ENCODE data around the gene TBC1D10A.

The TBC1D10A gene

DNA sequence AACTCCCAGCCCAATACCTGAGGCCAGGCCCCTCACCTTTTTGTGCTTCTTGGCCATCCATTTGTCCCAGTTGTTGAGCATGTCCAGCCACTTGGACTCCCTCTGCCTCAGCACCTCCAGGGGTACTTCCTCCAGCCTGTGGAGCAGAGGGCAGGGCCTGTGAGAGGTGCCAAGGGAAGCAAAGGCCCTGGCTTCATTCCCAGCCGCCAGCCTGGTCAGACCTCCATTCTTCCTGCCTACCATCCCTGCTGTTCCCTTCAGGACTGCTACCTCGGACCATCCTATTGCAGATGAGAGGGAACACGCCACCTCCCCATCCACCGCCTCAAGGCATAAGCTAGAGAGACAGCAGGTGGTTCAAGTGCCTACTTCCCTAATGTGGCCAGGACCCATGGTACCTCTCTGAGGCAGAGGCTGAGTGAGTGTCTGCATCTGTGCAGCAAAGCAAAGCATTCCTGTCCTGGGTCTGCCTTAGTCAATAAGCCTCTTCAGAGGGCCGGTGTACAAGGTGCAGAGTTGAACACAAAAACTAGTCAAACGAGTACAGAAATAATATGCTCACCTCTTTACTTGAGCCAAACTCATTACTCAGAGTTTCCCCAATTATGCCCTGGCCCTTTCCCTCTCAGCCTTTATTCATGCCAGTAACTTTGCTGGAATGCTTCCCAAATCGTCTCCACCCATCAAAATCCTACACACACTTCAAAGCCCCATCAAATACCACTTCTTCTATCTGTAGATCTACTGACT lies 22.1 kb downstream of the TBC1D10A start:
- peaks cover 0 to 41% of the 10 kb centered on the region in 2 experiments; a peak in 1 of 3 replicates for H3K36me3 ChIP-seq (ENCODE audit: control insufficient read depth in 2 of 2, insufficient read depth in 1 of 2, low read length in 2 of 2)
- H3K4me1 ChIP-seq (ENCODE audit: control insufficient read depth, insufficient read depth, low read length) = no peaks in the 10 kb centered on the region
- no peak overlapping the region for H3K4me3 ChIP-seq (ENCODE audit: low read depth, low read length)
- H3K9me3 ChIP-seq (ENCODE audit: control insufficient read depth, insufficient read depth, low read depth, low read length) = no peaks in the 10 kb centered on the region
- TF ChIP-seq, protein P1, sequence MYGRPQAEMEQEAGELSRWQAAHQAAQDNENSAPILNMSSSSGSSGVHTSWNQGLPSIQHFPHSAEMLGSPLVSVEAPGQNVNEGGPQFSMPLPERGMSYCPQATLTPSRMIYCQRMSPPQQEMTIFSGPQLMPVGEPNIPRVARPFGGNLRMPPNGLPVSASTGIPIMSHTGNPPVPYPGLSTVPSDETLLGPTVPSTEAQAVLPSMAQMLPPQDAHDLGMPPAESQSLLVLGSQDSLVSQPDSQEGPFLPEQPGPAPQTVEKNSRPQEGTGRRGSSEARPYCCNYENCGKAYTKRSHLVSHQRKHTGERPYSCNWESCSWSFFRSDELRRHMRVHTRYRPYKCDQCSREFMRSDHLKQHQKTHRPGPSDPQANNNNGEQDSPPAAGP (tag by site-specific recombination; IDR thresholded peaks at IDR 0.05) = no peak
- TF ChIP-seq, protein P2, sequence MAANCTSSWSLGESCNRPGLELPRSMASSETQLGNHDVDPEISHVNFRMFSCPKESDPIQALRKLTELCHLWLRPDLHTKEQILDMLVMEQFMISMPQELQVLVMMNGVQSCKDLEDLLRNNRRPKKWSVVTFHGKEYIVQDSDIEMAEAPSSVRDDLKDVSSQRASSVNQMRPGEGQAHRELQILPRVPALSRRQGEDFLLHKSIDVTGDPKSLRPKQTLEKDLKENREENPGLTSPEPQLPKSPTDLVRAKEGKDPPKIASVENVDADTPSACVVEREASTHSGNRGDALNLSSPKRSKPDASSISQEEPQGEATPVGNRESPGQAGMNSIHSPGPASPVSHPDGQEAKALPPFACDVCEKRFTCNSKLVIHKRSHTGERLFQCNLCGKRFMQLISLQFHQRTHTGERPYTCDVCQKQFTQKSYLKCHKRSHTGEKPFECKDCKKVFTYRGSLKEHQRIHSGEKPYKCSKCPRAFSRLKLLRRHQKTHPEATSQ (tag by site-specific recombination; IDR thresholded peaks at IDR 0.05) = no peak
- no peak for TF ChIP-seq TRIM28 (IDR thresholded peaks at IDR 0.05; ENCODE audit: borderline replicate concordance, low read length)
- TF ChIP-seq, protein P3, sequence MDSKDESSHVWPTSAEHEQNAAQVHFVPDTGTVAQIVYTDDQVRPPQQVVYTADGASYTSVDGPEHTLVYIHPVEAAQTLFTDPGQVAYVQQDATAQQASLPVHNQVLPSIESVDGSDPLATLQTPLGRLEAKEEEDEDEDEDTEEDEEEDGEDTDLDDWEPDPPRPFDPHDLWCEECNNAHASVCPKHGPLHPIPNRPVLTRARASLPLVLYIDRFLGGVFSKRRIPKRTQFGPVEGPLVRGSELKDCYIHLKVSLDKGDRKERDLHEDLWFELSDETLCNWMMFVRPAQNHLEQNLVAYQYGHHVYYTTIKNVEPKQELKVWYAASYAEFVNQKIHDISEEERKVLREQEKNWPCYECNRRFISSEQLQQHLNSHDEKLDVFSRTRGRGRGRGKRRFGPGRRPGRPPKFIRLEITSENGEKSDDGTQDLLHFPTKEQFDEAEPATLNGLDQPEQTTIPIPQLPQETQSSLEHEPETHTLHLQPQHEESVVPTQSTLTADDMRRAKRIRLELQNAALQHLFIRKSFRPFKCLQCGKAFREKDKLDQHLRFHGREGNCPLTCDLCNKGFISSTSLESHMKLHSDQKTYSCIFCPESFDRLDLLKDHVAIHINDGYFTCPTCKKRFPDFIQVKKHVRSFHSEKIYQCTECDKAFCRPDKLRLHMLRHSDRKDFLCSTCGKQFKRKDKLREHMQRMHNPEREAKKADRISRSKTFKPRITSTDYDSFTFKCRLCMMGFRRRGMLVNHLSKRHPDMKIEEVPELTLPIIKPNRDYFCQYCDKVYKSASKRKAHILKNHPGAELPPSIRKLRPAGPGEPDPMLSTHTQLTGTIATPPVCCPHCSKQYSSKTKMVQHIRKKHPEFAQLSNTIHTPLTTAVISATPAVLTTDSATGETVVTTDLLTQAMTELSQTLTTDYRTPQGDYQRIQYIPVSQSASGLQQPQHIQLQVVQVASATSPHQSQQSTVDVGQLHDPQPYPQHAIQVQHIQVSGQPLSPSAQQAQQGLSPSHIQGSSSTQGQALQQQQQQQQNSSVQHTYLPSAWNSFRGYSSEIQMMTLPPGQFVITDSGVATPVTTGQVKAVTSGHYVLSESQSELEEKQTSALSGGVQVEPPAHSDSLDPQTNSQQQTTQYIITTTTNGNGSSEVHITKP (tag by site-specific recombination; IDR thresholded peaks at IDR 0.05) = peak; percentile 53
- ChIA-PET POLR2A (no interaction called here), CTCF (interaction anchor here (2.2 kb wide), 1 partner anchor 17 kb away, joined by 11 read pairs; no protein-coding TSS in a partner anchor)
- H3K27ac ChIP-seq (ENCODE audit: extremely low read depth, low read depth, low read length) = no peak overlapping the region

DNA sequence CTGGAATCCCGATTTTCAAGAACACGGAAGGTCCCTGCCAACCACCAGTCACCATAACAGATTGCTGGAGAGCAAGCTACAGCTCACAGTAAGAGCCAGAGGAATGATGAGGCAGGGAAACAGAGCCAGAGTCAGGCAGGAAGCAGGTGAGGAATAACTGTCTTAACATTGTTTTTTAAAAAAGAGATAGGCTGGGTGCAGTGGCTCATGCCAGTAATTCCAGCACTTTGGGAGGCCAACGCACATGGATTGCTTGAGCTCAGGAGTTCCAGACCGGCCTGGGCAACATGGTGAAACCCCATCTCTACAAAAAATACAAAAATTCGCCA lies 24.0 kb downstream of the TBC1D10A start:
- Histone ChIP-seq H3K4me1 (ENCODE audit: control insufficient read depth, insufficient read depth, low read length) (no peaks in the 10 kb centered on the region), H3K27ac (ENCODE audit: extremely low read depth, low read depth, low read length) (no peak overlapping the region), H3K36me3 (ENCODE audit: control insufficient read depth in 2 of 2, insufficient read depth in 1 of 2, low read length in 2 of 2) (peaks cover 0 to 58% of the 10 kb centered on the region in 2 experiments; a peak in 1 of 3 replicates), H3K9me3 (ENCODE audit: control insufficient read depth, insufficient read depth, low read depth, low read length) (no peaks in the 10 kb centered on the region), H3K4me3 (ENCODE audit: low read depth, low read length) (no peak overlapping the region)
- ChIA-PET CTCF (interaction anchor here (0.6 to 2.2 kb wide), 3 partner anchors 15 to 47 kb away, joined by 3 to 11 read pairs (median 3); no protein-coding TSS in a partner anchor), POLR2A (interaction anchor here (1.3 kb wide), 1 partner anchor 24 kb away, joined by 6 read pairs; the partner anchor contains the start of gene TBC1D10A)
- TF ChIP-seq WT1 (tag by site-specific recombination; IDR thresholded peaks at IDR 0.05) (no peak), ZSCAN16 (tag by site-specific recombination; IDR thresholded peaks at IDR 0.05) (no peak), ZNF529 (tag by site-specific recombination; IDR thresholded peaks at IDR 0.05; ENCODE audit: insufficient replicate concordance) (no peak), HOXD13 (CRISPR knock-in tag; IDR thresholded peaks at IDR 0.05; ENCODE audit: borderline replicate concordance) (no peak), ZNF132 (tag by site-specific recombination; IDR thresholded peaks at IDR 0.05; ENCODE audit: borderline replicate concordance) (no peak), ZNF658 (tag by site-specific recombination; IDR thresholded peaks at IDR 0.05) (no peak)
- TF ChIP-seq, protein P4, sequence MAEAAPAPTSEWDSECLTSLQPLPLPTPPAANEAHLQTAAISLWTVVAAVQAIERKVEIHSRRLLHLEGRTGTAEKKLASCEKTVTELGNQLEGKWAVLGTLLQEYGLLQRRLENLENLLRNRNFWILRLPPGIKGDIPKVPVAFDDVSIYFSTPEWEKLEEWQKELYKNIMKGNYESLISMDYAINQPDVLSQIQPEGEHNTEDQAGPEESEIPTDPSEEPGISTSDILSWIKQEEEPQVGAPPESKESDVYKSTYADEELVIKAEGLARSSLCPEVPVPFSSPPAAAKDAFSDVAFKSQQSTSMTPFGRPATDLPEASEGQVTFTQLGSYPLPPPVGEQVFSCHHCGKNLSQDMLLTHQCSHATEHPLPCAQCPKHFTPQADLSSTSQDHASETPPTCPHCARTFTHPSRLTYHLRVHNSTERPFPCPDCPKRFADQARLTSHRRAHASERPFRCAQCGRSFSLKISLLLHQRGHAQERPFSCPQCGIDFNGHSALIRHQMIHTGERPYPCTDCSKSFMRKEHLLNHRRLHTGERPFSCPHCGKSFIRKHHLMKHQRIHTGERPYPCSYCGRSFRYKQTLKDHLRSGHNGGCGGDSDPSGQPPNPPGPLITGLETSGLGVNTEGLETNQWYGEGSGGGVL (tag by site-specific recombination; IDR thresholded peaks at IDR 0.05) = no peak
